AG09309 (cell line): ENCODE measurements around the gene NDUFV1.
"Not testable (repeated sequence)": the region's sequence is repeated elsewhere in the genome, so short reads cannot be mapped to it uniquely, and the experiment has no call there.

Source experiments
- DNase-seq: peaks from one replicate; pipeline ENCODE4 v3.0.0-alpha.2; 2010; ENCODE audit warnings: low read depth
- H3K4me3 ChIP-seq: 2 replicates; pipeline ENCODE4 v1.5.1; 2011; ENCODE audit warnings: mild to moderate bottlenecking, low read depth, low read length, moderate library complexity; ENCODE audit not compliant: control insufficient read depth
- CTCF ChIP-seq: IDR thresholded peaks from 2 replicates; pipeline ENCODE4 v1.5.1; 2011; ENCODE audit warnings: mild to moderate bottlenecking, low read depth, low read length, inconsistent platforms; ENCODE audit not compliant: insufficient read depth, control insufficient read depth; ENCODE audit errors: missing control alignments

Gene NDUFV1

GRCh38 chr11:67617243-67617953, 10.7 kb downstream of the NDUFV1 start:
- no peak for TF ChIP-seq CTCF
- DNase-seq = no peak
- H3K4me3 ChIP-seq = no peak overlapping the region

- not testable (repeated sequence) for DNase-seq, H3K4me3 ChIP-seq
Measured at GRCh38 chr11:67618901-67619659, 12.3 kb downstream of the NDUFV1 start.

GRCh38 chr11:67619683-67620618, 13.2 kb downstream of the NDUFV1 start:
- DNase-seq, H3K4me3 ChIP-seq: not testable (repeated sequence)

GRCh38 chr11:67620621-67621020, 13.9 kb downstream of the NDUFV1 start:
- DNase-seq, H3K4me3 ChIP-seq: not testable (repeated sequence)

- H3K4me3 ChIP-seq, DNase-seq: not testable (repeated sequence)
Measured at GRCh38 chr11:67621928-67622327, 15.2 kb downstream of the NDUFV1 start.

- H3K4me3 ChIP-seq, DNase-seq: not testable (repeated sequence)
Measured at GRCh38 chr11:67622905-67623304, 16.2 kb downstream of the NDUFV1 start.

GRCh38 chr11:67623795-67624194, 17.1 kb downstream of the NDUFV1 start:
- not testable (repeated sequence) for DNase-seq, H3K4me3 ChIP-seq

- not testable (repeated sequence) for DNase-seq, H3K4me3 ChIP-seq
Measured at GRCh38 chr11:67626131-67626833, 19.5 kb downstream of the NDUFV1 start.

GRCh38 chr11:67626970-67627369, 20.2 kb downstream of the NDUFV1 start:
- H3K4me3 ChIP-seq = no peak overlapping the region
- DNase-seq = no peak
- no peak for TF ChIP-seq CTCF

- H3K4me3 ChIP-seq = no peak overlapping the region
- TF ChIP-seq CTCF = no peak
- DNase-seq = no peak
Measured at GRCh38 chr11:67627441-67627811, 20.7 kb downstream of the NDUFV1 start.
